Fibroblast of peridontal ligament (primary cell): ENCODE data around the gene PDE8A.
"Not testable (repeated sequence)": the region's sequence is repeated elsewhere in the genome, so short reads cannot be mapped to it uniquely, and the experiment has no call there.

Source experiments
- DNase-seq: peaks from one replicate; pipeline ENCODE4 v3.0.0-alpha.2; 2010; ENCODE audit errors: extremely low read depth

PDE8A gene

DNA sequence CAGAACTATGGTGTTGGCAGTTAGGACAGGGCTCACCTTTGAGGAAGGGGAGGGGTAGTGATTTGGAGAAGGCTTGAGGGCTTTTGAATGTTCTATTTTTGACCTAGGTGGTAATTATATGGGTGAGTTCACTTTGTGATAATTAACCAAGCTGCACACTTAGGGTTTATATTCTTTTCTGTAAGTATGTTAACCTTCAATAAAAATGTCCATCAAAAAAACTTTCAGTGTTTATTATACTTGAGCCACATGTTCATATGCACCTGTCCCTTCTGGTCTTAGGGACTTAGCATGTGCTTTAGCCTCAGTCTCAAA, 28.4 kb downstream of the PDE8A start:
- DNase-seq, result no peak

DNA sequence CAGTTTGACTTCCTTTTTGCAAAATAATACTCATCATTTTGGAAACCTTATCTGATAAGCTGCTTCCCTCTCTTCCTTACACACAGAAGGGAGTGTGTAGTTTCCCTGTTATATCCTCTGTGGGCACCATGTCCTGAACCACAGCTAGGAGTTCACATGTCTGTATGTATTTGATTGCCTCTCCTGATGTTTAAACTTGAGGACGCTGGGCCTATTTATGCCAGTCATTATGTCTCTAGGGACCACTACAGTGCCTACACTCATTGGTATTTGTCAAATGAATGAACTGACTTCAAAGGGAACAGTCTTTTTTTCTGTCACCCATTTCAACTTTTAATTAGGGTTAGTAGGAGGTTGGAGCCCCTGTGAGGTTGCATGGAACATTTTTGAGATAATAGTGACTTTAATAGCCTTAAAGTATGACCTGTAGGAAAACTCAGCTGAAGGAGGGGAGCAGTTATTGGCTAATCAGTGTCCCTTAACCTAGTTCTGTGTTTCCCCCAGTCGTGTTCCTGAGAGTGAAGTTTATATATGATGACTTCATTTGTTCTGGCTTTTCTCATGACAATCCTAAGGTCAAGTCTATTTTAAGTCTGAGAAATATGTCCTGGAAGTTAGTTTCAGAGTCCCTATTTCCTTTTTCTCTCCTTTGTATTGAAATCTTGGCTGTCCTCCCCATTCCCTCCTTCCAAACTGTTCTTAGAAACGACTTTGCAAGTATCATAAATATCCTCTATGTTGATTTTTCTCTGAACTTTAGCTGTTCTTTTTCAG, 28.9 kb downstream of the PDE8A start:
- DNase-seq, result peak; percentile 29

DNA sequence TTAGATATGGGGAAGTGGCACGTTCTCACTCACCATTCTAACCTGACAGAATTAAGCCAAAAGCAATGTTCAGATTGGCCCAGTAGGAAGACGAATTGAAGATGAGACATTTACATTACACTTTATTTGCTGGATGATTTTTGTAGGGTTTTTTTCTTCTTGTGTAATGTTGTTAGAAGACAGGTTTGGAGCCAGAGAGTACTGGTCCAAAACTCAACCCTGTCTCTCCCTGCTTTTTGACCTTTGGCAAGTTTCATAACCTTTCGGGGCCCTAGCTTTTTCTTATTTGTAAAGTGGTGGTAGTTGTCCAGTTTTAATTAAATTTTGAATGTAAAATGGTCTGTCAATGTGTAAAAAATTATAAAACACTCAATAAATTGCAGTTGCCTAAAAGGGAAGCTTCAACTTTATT, 29.5 kb downstream of the PDE8A start:
- DNase-seq, result no peak

DNA sequence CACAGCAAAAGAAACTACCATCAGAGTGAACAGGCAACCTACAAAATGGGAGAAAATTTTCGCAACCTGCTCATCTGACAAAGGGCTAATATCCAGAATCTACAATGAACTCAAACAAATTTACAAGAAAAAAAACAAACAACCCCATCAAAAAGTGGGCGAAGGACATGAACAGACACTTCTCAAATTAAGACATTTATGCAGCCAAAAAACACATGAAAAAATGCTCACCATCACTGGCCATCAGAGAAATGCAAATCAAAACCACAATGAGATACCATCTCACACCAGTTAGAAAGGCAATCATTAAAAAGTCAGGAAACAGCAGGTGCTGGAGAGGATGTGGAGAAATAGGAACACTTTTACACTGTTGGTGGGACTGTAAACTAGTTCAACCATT, 30.1 kb downstream of the PDE8A start:
- not testable (repeated sequence) for DNase-seq

DNA sequence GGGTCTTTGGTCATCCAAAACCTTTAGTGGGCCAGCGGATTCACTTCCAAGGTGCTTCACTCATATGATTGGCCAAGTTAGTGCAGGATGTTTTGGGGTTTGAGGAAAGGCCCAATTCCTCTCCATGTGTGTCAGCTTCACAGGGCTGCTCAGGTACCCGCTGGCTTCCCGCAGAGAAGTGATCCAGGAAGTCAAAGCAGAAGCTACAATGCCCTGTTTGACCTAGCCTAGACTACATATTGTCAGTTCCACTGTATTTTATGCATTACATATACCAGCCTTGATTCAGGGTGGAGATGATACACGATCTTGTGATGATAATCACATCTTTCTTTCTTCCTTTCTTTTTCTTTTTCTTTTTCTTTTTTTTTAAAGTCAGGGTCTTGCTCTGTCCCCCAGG, 32.1 kb downstream of the PDE8A start:
- no peak for DNase-seq

DNA sequence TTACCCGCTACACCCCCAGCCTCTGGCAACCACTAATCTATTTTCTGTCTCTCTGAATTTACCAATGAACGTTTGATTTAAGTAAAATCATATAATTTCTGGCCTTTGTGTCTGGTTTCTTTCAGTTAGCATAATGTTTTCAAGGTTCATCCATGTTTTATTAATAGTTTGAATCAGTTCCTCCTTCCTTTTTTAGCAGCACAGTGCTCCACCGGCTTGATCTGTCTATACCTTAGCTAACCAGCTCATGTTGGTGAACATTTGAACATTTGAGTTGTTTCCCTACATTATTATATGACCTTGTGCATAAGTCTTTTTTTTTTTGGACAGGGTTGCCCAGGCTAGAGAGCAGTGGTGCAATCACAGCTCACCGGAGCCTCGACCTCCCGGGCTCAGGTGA, 33.3 kb downstream of the PDE8A start:
- DNase-seq, result no peak

DNA sequence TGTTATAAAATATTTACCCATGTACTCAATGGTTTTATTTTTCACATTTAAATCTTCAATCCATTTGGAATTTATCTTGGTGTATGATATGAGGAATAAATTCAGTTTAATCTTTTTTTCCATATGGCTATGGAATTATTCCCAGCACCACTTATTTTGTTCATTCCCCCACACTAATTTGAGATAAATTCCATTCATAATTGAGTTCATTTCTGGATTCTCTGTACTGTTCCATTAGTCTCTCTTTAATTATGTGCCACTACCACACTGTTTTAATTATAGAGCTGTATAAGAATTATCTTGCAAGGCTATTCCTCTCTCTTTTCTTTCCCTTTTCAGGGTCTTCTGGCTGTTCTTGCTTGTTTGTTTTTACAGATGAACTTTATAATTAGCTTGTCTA, 34.6 kb downstream of the PDE8A start:
- no peak for DNase-seq

DNA sequence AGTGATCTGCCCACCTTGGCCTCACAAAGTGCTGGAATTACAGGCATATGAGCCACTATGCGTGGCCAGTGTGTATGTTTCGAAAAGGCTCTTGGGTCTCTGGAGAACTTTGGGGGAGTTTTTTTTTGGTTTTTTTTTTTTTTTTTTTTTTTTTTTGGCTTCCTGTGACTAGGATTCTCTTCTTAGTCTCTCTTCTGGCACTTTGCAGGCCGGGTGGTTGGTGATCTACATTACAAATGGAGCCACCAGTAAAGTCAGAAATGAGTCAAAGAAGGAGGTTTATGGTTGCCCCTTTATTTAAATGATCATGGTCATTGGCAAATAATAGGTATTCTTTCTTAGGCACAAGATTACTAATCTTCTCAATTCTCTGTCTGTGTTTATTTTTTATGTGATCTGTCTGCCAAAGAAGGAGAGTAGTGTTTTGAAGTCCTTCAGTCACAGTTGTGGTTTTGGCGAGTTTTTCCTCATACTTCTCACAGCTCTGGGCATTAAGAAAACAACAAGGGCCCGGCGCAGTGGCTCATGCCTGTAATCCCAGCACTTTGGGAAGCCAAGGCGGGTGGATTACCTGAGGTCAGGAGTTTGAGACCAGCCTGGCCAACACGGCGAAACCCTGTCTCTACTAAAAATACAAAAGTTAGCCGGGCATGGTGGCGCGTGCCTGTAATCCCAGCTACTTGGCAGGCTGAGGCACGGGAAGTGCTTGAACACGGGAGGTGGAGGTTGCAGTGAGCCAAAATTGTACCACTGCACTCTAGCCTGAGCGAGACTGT, 38.3 kb downstream of the PDE8A start:
- peak; percentile 76 for DNase-seq

DNA sequence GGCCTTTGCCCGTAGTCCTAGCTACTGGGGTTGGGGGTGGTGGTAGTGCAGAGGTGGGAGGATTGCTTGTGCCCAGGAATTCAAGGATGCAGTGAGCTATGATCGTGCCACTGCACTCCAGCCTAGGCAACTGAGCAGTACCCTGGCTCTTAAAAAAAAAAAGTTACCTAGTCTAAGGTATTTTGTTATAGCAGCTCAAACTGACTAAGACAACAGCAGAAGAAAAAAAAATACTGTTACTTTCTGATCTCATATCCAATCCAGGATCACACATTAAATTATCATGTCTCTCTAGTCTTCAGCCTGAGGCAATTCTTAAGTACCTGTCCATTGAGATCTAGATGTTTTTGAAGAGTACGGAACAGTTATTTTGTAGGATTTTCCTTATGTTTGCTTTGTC, 39.8 kb downstream of the PDE8A start:
- DNase-seq, result no peak

DNA sequence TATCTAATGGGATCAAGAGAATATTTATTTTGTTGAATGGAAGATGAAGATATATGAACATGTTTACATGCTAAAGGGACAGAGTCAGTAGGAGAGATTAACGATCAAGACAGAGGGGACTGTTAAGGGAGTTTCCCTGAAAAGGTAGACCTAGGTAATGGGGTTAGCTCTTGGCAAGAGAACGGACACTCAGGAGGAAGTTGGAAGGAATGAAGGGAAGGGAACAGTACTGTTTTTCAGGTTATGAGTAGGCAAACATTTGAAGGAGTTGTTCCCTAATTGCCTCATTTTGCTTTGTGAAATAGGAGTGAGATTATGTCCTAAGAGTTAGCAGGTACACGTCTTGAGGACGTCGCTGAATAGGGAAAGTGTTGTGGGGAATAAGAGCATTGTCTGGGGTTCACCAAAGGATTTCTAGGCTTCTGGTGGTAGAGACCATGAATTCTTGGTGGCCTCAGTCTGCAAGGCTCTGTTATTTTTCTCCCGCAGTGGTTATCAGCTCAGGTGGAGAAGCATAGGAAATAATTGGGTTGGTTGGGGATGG, 41.3 kb downstream of the PDE8A start:
- no peak for DNase-seq

DNA sequence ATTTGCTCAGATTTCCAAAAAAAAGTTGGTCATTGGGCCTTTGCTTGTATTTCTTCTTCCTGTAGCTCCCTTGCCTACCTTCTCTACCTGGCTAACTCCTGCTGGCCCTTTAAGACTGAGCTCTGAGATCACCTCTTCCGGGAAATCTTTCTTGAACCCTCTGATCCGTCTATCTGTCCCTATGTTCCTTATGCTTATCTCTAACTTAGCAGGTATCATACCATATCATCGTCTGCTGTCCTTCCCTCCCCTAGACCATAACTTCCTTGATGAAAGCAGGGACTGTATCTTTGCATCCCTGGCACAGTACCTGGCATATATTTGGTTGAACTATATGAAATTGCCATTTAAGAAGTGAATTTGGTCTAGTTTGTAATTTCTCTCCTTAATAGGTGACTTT, 42.3 kb downstream of the PDE8A start:
- DNase-seq, result no peak

DNA sequence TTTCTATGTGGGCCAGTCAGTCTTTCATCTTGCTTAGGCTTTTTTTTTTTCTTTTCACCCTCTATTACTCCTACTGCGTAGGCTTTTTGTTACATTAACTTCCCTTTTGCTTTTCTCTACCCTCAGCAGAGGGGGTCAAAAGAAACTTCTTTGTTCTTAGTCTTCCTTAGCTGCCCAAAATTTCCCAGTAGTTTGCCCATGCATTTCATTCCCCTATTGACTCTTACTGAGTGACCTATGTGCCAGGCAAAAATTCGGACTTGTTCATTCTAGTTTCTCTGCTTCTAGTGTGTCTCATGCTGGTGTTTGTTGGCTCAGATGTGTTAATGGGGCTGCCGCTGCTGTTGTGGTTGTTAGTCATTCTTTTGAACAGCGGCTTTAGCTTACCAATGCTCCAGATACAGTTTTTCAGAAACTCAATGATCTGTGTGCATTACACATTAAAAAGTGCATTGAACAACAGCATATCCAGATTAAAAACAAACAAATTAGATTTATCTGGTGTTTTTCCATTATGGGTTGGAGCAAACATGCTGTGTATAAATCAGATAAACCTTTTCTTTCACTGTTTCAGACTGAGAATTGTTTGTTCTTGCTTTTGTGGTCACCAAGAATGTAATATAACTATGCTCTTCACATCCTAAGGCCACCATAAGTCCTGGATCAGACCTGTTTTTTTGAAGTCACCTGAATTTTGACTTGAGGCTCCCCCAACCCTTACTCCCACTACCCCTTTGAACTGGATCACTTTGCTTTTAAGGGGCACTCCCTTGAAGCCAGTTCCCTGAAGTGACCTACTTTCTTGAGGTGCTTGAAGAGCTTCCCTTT, 43.1 kb downstream of the PDE8A start:
- peak; percentile 69 for DNase-seq

DNA sequence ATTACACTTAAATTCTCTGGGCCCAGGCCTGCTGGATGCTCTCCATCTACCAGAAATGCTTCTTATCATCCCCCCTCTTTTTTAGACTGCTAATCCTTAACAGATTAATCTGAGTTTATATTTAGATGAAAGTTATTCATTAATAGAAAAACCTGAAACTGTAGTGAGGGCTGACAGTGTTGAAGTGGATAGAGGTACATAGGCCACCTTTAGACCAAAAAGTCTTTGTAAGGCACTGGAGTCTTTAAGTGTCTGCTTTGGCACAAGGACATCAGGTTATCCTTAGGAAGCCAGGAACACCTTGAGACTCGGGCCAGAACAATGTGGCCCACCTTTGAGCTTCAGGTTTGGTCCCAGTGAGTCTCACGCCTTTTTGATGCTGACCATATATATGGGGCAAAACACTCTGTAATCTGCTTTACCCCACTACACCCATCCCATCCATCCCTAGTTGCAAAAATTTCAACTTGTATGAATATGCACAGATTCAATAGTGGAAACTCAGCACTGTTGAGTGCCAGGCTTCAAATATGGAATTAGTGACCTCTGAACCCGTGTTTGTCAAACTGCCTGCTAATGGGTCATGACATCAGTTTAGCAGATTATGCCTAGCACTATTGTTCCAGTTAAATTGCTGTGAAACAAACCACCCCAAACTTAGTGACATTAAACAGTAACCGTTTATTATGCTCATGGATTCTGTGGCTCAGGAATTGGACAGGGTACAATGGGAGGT, 44.0 kb downstream of the PDE8A start:
- DNase-seq, result no peak

DNA sequence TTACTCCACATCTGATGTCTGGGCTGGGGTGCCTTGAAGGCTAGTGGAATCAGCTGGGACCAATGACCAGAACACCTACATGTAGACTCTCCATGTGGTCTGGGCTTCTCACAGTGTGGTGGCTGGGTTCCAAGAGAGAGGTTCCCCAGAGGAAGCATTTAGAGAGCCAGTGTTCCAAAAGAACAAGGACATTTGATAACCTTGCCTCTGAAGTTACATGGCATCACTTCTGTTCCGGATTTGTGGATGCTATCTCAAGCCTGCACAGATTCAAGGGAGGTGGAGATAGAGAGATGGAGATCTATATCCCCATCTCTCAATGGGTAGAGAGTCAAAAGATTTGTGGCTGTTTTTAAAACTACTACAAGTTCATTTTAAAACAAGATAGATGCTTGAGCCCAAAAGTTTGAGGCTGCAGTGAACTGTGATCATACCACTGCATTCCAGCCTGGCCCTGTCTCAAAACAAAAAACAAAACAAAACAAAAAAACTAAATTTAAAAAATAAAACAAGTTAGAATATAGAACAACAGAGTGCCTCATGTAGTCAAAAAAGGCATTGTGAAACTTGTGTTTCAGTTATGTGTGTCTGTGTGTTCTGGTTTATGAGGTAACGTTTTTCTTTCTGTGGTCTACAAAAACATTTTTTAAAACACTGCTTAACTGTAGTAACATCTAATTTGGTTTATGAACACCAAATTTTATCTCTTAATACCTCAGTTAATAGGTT, 44.8 kb downstream of the PDE8A start:
- DNase-seq, result peak; percentile 40

DNA sequence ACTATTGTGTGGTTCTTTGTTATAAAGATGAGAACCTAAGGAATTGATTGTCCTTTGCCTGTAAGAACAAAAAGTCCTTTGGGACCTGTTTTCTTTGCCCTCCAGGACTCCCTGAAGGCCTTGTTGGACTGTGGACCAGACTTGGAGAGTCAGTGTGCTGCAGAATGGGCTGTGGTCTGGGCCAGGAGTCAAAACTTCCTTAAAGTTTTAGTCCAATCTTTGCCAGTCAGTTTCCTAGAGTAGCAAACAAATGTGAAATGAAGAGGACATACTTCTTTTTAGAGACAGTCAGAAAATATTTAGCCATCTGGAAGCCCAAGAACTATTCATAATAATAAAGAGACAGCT, 45.4 kb downstream of the PDE8A start:
- peak; percentile 49 for DNase-seq

DNA sequence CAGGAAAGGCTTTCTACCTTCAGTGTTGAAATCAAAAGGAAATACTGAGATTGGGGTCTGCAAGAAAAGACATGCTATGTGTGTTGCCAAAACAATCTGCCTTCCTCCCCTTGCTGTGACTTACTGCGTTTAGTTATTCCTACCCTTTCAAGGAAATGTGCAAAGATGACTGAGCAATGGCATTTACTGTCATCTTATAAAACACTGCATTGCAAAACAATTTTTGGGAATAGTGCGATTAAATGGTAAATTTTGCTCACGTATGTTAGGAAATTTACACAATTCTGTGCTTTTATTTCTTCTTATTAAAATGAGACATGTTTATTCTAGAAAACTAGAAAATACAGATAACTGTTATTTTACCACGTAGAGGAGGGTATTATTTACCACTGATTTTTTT, 45.8 kb downstream of the PDE8A start:
- no peak for DNase-seq

DNA sequence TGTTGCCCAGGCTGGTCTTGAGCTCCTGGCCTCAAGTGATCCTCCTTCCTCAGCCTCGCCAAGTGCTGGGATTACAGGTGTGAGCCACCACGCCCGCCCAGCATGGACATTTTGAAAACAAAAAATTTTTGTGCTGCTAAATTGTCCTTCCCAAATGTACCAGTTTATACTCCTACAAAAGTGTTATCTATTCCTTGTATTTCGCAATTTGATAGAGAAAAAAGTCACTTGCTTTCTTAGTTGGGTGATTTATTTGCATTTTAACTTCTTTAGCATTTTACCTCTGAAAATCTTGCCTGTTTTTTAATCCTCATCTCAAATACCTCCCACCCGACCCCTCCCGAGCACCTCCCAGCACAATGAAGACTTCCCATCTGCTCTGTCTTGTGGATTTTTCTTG, 46.8 kb downstream of the PDE8A start:
- DNase-seq, result no peak

DNA sequence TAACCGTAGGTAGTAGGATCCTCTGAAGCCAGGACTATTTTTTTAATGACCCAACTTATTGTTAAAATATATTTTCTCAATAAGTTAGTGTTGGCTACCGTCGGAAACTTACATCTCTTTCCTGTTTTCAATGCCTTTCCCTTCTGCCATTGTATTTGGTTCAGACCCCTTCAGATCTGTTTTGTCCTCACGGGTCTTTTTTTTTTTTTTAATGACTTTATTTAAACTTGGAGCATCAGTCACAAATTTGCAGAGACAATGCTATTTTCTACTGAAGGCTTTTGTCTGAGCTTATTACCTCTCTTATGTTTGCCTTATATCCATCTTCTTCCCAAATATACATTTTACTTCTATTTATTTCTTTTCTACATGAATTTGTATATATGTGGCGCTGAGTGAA, 47.6 kb downstream of the PDE8A start:
- no peak for DNase-seq

DNA sequence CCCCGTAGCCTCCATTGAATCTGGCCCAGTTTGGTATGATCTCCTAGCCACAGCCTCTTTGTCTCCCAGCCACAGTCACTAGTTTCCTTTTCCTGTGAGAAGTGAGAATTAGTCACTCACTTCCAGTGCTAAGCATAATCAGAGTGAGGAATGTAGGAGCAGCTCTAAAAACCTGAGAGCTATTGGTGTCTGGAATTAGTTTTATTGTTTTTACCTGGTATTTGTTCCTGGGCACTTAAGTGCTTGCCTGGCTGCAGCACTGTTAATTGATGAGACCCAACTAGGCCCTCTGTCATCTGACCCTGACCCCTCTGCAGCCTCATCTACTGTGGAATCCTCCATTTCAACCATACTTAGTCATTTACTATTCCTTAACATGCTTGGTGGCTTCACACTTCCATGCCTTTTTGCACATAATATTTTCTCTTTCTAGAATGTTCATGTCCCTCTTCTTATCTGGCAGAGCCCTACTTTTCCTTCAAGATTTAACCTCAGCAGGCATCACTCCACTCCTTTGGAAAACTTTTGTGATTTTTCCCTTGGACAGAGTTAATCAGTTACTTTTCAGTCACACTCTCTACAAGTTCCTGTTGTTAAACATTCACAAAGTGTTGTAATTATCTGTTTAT, 48.8 kb downstream of the PDE8A start:
- no peak for DNase-seq

DNA sequence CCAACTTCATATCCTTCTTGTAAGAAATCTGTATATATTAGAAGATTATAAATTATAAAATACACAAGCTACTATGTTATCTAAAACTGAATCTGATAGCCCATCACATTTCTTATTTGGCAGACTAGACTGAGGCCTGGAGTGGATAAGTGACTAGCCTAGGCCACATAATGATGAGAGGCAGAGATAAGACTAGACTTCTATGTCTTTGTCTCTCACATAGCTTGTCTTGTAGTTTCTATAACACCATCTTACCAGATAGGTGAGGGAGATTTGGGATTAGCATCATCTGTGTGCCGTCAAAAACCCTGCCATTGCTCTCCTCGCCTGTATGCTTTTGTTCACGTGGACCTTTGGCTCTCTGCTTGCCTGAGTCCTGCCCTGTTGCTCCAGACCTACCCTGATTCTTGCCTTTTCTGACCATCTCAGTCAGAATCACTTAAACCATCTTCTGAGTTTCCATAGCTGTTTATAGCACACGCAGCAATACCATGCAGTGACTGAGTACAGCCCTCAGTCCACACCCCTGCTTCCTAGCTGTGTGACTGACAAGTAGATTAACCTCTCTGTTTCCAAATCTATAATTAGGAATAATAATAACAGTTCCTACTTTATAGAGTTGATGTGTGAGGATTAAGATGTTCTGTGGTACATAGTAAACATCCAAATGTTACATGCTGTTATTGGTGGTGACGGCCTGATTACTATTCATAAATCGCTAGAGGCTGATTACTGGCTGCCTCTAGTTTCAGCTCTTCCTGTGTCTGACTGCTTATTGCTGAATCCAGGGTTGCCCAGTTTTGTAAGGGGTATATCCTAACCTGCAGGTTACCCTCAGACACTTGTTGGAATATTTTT, 49.7 kb downstream of the PDE8A start:
- DNase-seq, result no peak
